SKM-1 treated with dmso at 0.1 percent for 144 hours (cell line): ENCODE measurements around the gene TTF2.
"Not testable (repeated sequence)": the region's sequence is repeated elsewhere in the genome, so short reads cannot be mapped to it uniquely, and the experiment has no call there.

Experiments
- DNase-seq: peaks from one replicate; lab custom pipeline; 2025; ENCODE audit not compliant: unreplicated experiment; lab: John Stamatoyannopoulos, UW

TTF2 gene

GRCh38 chr1:117119144-117119543, 59.0 kb downstream of the TTF2 start:
- not testable (repeated sequence) for DNase-seq

- no peak for DNase-seq
Observed at GRCh38 chr1:117120774-117121588, 60.9 kb downstream of the TTF2 start.

- peak; percentile 92 for DNase-seq
Observed at GRCh38 chr1:117121589-117122329, 61.6 kb downstream of the TTF2 start, which contains the start of gene TRIM45. Gene TRIM45, minus strand, starts transcription at chr1:117121749. Its CDS starts 548 bp downstream, at chr1:117121201.

DNA sequence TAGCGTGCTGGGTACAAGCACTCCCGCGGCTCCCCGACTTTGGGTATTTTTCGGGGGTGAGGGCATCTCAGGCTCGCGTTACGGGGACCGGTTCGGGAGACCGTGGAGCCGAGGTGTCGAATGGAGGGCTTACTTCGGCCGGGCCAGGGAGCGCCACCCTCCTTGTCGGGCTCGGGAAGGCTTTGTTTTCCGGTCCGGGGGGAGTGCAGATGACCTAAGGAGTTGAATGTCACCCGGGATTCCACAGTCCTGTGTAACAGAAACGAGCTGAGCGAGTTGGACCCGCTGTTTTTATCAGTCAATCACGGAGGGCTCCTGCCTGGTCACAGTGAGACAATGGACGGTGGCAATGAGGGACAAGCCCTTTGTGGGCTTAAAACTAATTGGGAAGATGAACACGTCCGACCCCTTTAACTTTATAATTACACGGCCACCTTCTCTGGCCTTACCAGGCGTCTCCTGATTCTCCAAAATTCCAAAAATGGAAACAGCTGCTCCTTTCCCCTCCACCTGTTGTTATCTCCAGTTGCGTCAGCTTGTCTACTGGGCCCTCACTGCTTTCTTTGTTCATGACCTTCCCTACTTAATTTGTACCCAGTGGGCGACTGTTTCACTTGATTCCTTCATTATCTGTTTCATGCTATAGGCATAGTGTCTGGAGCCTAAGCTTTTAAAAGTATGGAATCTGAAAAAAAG, 62.4 kb downstream of the TTF2 start:
- DNase-seq = no peak

DNA sequence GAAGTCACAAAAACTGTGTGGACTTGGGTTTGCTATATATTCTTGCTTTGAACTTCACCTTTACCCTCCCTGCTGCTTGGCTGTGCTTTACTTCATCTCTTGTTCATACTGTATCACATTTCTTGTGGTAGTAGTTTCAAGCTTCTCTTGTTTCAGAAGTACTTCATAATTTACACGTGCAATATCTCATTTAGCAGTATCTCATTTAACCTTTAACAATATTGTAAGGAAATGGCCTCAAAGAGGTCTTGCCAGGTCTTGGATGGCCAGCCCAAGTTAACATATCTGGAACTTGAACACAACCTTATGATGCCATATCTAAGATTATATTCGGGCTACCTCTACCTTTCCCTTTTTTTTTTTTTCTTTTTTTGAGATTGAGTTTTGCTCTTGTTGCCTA, 63.1 kb downstream of the TTF2 start:
- DNase-seq = no peak

DNA sequence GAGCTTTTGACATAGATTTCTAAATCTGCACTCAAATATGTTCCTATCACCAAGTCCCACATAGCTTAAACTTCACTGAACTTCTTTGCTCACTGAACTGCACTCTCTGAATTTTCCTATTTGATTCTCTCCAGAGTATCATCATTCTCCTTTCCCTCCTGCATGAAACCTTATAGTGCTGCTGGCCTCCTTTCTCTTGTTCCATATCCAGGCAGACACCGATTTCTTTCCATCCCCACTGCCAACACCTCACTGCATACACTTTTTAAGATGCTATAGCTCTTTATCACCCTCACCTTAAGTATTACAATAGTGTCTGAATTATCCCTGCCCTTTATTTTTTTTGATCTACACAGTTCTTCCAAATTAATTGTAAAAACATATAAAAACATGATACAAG, 64.5 kb downstream of the TTF2 start:
- no peak for DNase-seq

GRCh38 chr1:117127795-117128194, 67.7 kb downstream of the TTF2 start:
- DNase-seq = no peak

DNA sequence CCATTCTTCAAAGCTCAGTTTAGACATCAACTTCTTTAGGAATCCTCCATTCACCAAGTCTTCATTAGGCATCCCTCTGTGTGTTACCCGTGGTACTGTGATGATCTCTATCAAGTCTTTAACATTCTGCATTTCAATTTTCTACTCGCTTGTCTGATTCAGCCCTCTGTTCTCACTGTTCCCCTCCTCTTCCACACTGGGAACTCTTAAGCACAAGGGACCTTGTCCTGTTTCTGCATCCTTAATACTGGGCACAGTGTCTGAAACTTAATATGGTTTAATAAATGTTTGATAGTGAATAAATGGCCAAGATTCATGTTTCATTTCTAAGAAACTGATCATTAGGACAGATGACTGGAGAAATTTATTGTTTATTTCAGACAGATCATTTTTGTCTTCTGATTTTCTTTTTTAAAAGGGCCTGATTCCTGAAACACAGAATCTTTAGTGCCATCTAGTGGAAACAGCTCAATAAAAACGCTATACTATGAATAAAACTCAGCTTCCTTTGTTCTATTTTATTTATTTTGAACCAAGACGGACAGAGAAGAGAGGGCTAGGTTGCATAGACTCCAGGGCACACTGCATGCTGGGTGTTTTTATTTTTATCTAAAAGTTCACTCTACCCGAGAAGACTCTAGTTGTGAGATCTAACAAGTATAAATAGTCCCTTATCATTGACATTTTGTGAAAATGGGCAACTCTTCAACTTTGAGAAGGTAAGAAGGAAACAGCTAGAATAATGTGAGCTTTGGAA, 68.4 kb downstream of the TTF2 start:
- DNase-seq = peak; percentile 38

DNA sequence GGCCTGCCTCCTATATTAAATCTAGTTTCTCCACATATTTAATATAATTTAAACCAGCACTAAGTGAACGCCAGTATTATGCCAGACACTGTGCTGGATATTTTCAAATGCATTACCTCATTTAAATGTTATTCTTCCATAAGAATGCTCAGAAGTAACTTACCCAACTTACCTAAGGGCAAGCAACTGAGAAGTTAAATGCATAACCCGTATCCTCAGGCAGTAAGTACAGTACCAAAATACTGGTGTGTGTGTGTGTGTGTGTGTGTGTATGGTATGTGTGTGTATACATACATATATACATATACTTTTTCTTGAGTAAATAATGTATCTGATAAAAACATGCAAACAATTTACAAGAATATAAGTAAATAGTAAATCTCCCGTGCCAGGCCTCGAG, 70.4 kb downstream of the TTF2 start:
- DNase-seq = no peak

DNA sequence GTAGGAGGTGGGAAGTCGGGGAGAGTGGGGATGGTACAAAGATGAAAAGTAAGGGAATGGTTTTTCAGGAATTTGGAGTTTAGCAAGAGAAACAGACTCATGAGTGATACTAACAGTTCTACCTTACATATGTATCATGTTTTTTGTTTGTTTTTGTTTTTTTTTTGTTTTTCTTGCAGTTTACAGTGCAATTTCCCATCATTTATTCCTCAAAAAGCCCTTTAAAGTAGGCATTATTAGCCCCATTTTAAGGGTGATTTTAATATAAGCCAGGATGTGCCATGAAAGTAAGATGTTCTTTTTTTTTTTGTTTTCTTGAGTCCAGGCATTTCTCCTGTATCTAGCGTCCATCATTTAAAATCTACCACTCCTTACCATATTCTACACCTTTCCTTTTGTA, 75.2 kb downstream of the TTF2 start:
- no peak for DNase-seq

DNA sequence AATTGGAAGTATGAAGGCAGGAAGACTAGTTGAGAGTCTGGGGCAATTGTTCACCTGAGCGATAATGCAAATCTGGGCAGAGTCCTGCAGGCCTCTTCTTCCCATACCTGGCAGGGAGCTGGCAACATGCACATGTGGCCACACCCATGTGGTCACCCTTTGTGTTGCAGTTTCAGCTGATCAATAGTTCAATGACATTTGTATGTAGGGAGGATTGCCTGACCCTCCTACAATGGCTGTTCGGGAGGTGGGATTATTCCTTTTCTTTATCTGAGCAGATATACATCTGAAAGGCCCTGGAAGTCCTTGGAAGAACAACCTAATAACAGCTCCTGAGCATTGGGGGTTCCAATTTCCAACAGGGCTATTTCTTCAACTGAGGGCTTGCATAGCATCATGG, 76.6 kb downstream of the TTF2 start:
- no peak for DNase-seq

GRCh38 chr1:117137281-117137855, 77.2 kb downstream of the TTF2 start:
- no peak for DNase-seq

GRCh38 chr1:117138106-117138505, 78.0 kb downstream of the TTF2 start:
- DNase-seq = no peak

- DNase-seq = no peak
Observed at GRCh38 chr1:117138561-117138960, 78.4 kb downstream of the TTF2 start.

- DNase-seq = no peak
Observed at GRCh38 chr1:117142200-117142599, 82.1 kb downstream of the TTF2 start.

DNA sequence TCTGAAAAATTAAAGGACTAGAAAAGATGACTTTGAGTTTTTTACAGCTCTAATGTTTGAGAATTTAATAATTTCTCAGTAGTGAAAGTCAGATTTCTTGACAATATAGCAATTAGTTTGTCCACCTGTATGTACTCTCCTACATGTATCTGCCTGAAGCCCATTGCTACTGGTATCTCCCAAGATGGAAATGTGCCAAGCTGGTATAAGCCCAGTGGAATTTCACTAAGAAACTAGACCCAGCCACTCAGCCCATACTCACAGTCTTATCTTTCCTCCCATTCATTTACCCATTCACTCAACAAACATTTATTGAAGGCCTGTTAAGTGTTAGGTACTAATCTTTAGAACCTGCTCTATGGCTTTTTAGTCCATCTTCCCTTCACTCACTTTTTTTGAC, 83.0 kb downstream of the TTF2 start:
- no peak for DNase-seq

- DNase-seq = no peak
Observed at GRCh38 chr1:117143871-117144270, 83.7 kb downstream of the TTF2 start.

GRCh38 chr1:117146072-117146471, 85.9 kb downstream of the TTF2 start:
- DNase-seq = no peak

- no peak for DNase-seq
Observed at GRCh38 chr1:117146575-117147340, 86.6 kb downstream of the TTF2 start.

GRCh38 chr1:117147341-117147831, 87.3 kb downstream of the TTF2 start:
- DNase-seq = no peak
